Esophagus muscularis mucosa (tissue), 4 donors: ENCODE measurements around the gene ZBTB12. TPM values are rescaled to one million over a fixed set of nuclear protein-coding genes. Genes with fewer than 3 reads are reported as not detected.
"Not testable (repeated sequence)": the region's sequence is repeated elsewhere in the genome, so short reads cannot be mapped to it uniquely, and the experiment has no call there.

Source experiments
- DNase-seq: peaks from one replicate; pipeline ENCODE4 v3.0.0-alpha.2; 2017; ENCODE audit errors: extremely low spot score
- H3K27ac ChIP-seq, 4 donors: fragments of 200-600 bp; sonication (generic); replicated peaks in 1 of 4; 1 replicate in 3 of 4; 2 replicates in 1 of 4; pipeline ENCODE4 v1.5.1; 2016 to 2019; ENCODE audit warnings: mild to moderate bottlenecking in 1 of 4
- H3K27me3 ChIP-seq, 4 donors: fragments of 200-600 bp; sonication (generic); one replicate each; pipeline versions ENCODE4 v1.5.1 to v1.6.0; 2016 to 2019
- H3K36me3 ChIP-seq, 4 donors: fragments of 200-600 bp; sonication (generic); one replicate each; pipeline ENCODE4 v1.5.1; 2016 to 2019
- H3K4me1 ChIP-seq, 4 donors: fragments of 200-600 bp; sonication (generic); one replicate each; pipeline ENCODE4 v1.5.1; 2016 to 2019
- H3K4me3 ChIP-seq, 4 donors: fragments of 200-600 bp; sonication (generic); 1 replicate in 2 of 4; 2 replicates in 2 of 4; pipeline ENCODE4 v1.5.1; 2016 to 2019; ENCODE audit warnings: mild to moderate bottlenecking in 4 of 4, moderate library complexity in 1 of 4
- H3K9me3 ChIP-seq, 4 donors: fragments of 200-600 bp; sonication (generic); 1 replicate in 3 of 4; 2 replicates in 1 of 4; pipeline ENCODE4 v1.5.1; 2016 to 2019
- EP300 ChIP-seq: sonication (generic); formaldehyde crosslinking; IDR thresholded peaks from one replicate; pipeline ENCODE4 v1.6.1; 2017; ENCODE audit warnings: antibody characterized with exemption
- POLR2A ChIP-seq: fragments of 450-650 bp; IDR thresholded peaks from one replicate; pipeline ENCODE4 v1.6.1; 2017; ENCODE audit warnings: antibody characterized with exemption, moderate library complexity, mild to moderate bottlenecking, low read depth
- POLR2AphosphoS5 ChIP-seq, 2 donors: sonication (generic); formaldehyde crosslinking; IDR thresholded peaks; one replicate each; pipeline ENCODE4 v1.6.1; 2017; ENCODE audit warnings: antibody characterized with exemption in 2 of 2
- WGBS: methylation state at CpG from one replicate; pipeline ENCODE4 v1.1.5; 2018; 5-methylcytosine and 5-hydroxymethylcytosine counted together
- intact Hi-C: fragments of 100-400 bp; cut with DNase I; formaldehyde crosslinking; loops from one replicate; pipeline ENCODE4 v1.15.1; 2023
- total RNA-seq, 4 donors: library from RNA; depleted of rRNA; stranded (reverse); fragments of >200 nt; gene quantifications; one replicate each; pipeline versions ENCODE4 v1.1.0 to v1.2.1, GENCODE V29; 2016
- TF ChIP-seq, protein P1 (sequence below), 3 experiments: fragments of 200-600 bp in 2 of 3; fragments of 450-650 bp in 1 of 3; sonication (generic) in 2 of 3; IDR thresholded peaks; one replicate each; pipeline ENCODE4 v1.5.1; 2017 to 2019; ENCODE audit warnings: antibody characterized with exemption in 3 of 3, mild to moderate bottlenecking in 2 of 3, moderate library complexity in 1 of 3

Gene ZBTB12
- total RNA-seq, 4 donors from 2014 or later, result 0.66 to 2.5 (median 1.6) TPM

DNA sequence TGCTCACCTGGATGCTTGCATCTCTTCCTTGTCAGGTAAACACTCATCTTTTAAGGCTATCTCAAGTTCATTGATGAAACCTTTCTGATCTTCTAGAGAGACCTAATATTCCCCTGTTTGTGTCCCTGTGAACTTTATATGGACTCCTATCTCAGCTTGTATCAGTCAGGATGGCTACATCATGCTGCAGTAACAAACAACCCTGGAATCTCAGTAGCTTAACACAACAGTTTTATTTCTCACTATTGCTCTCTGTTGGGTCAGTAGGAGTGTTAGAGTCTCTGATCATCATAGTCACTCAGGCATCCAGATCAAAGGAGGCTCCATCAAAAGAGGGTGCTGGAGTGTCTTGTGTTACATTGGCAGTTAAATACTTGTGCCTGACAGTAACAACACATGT, 13.5 kb upstream of the ZBTB12 start:
- H3K27ac ChIP-seq, result no peak overlapping the region

GRCh38 chr6:31911826-31912585, 10.1 kb upstream of the ZBTB12 start:
- no peaks in the 10 kb centered on the region for H3K9me3 ChIP-seq
- no peak overlapping the region for H3K4me3 ChIP-seq
- no peaks in the 10 kb centered on the region for H3K4me1 ChIP-seq
- no peak overlapping the region for H3K27ac ChIP-seq
- H3K36me3 ChIP-seq, result no peaks in the 10 kb centered on the region
- TF ChIP-seq, protein P1, sequence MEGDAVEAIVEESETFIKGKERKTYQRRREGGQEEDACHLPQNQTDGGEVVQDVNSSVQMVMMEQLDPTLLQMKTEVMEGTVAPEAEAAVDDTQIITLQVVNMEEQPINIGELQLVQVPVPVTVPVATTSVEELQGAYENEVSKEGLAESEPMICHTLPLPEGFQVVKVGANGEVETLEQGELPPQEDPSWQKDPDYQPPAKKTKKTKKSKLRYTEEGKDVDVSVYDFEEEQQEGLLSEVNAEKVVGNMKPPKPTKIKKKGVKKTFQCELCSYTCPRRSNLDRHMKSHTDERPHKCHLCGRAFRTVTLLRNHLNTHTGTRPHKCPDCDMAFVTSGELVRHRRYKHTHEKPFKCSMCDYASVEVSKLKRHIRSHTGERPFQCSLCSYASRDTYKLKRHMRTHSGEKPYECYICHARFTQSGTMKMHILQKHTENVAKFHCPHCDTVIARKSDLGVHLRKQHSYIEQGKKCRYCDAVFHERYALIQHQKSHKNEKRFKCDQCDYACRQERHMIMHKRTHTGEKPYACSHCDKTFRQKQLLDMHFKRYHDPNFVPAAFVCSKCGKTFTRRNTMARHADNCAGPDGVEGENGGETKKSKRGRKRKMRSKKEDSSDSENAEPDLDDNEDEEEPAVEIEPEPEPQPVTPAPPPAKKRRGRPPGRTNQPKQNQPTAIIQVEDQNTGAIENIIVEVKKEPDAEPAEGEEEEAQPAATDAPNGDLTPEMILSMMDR (IDR thresholded peaks at IDR 0.05), result no peak
- intact Hi-C loops, result no loop called here
- no peaks in the 10 kb centered on the region for H3K27me3 ChIP-seq
- no peak for DNase-seq
- 81% methylated on average over 11 of the region's 11 CpGs for WGBS

More for the DNA sequence above, 13.5 kb upstream of the ZBTB12 start:
- Histone ChIP-seq H3K27me3 (no peaks in the 10 kb centered on the region), H3K4me3 (no peak overlapping the region), H3K4me1 (no peaks in the 10 kb centered on the region), H3K36me3 (no peaks in the 10 kb centered on the region), H3K9me3 (no peaks in the 10 kb centered on the region)
- no peak for TF ChIP-seq POLR2A
- TF ChIP-seq EP300, result no peak
- TF ChIP-seq, protein P1 (IDR thresholded peaks at IDR 0.05), result no peak
- TF ChIP-seq POLR2AphosphoS5 (IDR thresholded peaks at IDR 0.05), result no peak
- no peak for DNase-seq
- intact Hi-C loops, result no loop called here

DNA sequence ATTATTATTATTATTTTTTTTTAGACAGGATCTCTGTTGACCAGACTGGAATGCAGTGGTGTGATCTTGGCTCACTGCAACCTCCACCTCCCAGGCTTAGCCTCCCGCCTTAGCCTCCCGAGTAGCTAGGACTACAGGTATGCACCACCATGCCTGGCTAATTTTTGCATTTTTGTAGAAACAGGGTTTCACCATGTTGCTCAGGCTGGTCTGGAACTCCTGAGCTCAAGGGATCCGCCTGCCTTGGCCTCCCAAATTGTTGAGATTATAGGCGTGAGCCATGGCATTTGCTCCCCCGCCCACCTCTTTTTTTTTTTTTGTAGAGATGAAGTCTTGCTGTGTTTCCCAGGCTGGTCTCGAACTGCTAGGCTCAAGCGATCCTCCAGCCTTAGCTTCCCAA, 7.4 kb upstream of the ZBTB12 start:
- H3K27me3 ChIP-seq, intact Hi-C loops, H3K4me1 ChIP-seq, H3K4me3 ChIP-seq, H3K36me3 ChIP-seq, DNase-seq, H3K27ac ChIP-seq, H3K9me3 ChIP-seq: not testable (repeated sequence)
- 85% methylated on average over 7 of the region's 7 CpGs for WGBS

DNA sequence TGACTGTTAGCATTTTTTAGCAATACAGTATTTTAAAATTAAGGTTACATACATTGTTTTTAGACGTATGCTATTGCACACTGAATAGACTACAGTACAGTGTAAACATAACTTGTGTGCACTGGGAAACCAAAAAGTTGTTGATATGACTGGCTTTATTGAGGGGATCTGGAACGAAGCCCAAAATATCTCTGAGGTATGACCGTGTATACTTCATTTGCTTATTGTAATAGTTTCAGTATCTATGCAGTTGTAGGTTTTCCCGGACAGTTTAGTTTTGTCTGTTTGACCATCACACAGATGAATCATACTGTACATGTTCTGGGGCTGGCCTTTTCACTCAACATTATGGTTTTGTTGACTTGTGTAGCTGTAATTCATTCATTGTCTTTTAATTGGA, 6.9 kb upstream of the ZBTB12 start:
- H3K4me1 ChIP-seq, result peaks cover 0 to 4% (median 2%) of the 10 kb centered on the region in 4 donors
- H3K9me3 ChIP-seq, result no peaks in the 10 kb centered on the region
- H3K27me3 ChIP-seq, result no peaks in the 10 kb centered on the region
- TF ChIP-seq POLR2A, result no peak
- TF ChIP-seq, protein P1 (IDR thresholded peaks at IDR 0.05), result no peak
- TF ChIP-seq POLR2AphosphoS5 (IDR thresholded peaks at IDR 0.05), result no peak
- TF ChIP-seq EP300, result no peak
- DNase-seq, result no peak
- no peaks in the 10 kb centered on the region for H3K36me3 ChIP-seq
- H3K4me3 ChIP-seq, result no peak overlapping the region
- WGBS, result 41% methylated on average over 4 of the region's 4 CpGs
- intact Hi-C loops, result no loop called here
- H3K27ac ChIP-seq, result no peak overlapping the region

DNA sequence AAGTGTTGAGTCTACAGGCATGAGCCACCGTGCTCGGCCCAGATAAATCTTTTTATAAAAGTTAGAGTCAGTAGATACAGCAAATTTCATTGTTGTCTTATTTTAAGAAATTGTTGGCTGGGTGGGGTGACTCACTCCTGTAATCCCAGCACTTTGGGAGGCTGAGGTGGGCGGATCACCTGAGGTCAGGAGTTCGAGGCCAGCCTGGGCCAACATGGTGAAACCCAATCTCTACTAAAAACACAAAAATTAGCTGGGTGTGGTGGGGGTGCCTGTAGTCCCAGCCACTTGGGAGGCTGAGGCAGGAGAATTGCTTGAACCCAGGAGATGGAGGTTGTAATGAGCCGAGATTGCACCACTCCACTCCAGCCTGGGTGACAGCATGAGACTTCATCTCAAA, 6.4 kb upstream of the ZBTB12 start:
- H3K4me1 ChIP-seq, H3K4me3 ChIP-seq, intact Hi-C loops, H3K9me3 ChIP-seq, H3K27ac ChIP-seq, H3K36me3 ChIP-seq, DNase-seq, H3K27me3 ChIP-seq: not testable (repeated sequence)
- 94% methylated on average over 5 of the region's 5 CpGs for WGBS

GRCh38 chr6:31907158-31907813, 5.4 kb upstream of the ZBTB12 start:
- Histone ChIP-seq H3K9me3 (no peaks in the 10 kb centered on the region), H3K27me3 (no peaks in the 10 kb centered on the region), H3K4me1 (peaks cover 9 to 19% (median 16%) of the 10 kb centered on the region in 4 donors), H3K27ac (no peak overlapping the region), H3K36me3 (no peaks in the 10 kb centered on the region), H3K4me3 (no peak overlapping the region)
- DNase-seq, result no peak
- TF ChIP-seq POLR2AphosphoS5 (IDR thresholded peaks at IDR 0.05) (no peak), POLR2A (no peak), EP300 (no peak)
- TF ChIP-seq, protein P1 (IDR thresholded peaks at IDR 0.05), result no peak
- WGBS, result 62% methylated on average over 7 of the region's 7 CpGs
- intact Hi-C loops, result no loop called here

DNA sequence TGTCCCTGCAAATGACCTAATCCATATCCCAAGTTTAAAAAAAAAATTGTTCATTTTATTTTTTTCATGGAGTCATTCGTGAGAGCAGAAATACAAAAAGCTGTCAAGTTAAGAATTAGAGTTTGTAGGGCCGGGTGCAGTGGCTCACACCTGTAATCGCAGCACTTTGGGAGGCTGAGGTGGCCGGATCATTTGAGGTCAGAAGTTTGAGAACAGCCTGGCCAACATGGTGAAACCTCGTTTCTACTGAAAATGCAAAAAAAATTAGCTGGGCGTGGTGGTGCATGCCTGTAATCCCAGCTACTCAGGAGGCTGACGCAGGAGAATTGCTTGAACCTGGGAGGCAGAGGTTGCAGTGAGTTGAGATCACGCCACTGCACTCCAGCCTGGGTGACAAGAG, 4.8 kb upstream of the ZBTB12 start:
- DNase-seq, result not testable (repeated sequence)

More for the DNA sequence above, 4.8 kb upstream of the ZBTB12 start:
- intact Hi-C loops, H3K4me3 ChIP-seq, H3K27ac ChIP-seq, H3K36me3 ChIP-seq, H3K27me3 ChIP-seq, H3K9me3 ChIP-seq: not testable (repeated sequence)
- 83% methylated on average over 8 of the region's 8 CpGs for WGBS
- H3K4me1 ChIP-seq, result peaks cover 9 to 19% (median 16%) of the 10 kb centered on the region in 4 donors
